ENCODE data around the gene TEX261. TPM values are rescaled to one million over a fixed set of nuclear protein-coding genes. Genes with fewer than 3 reads are reported as not detected.

The TEX261 gene
- total and polyA plus RNA-seq, 2 experiments from 2014 or later: 5.7 to 17.5 TPM

DNA sequence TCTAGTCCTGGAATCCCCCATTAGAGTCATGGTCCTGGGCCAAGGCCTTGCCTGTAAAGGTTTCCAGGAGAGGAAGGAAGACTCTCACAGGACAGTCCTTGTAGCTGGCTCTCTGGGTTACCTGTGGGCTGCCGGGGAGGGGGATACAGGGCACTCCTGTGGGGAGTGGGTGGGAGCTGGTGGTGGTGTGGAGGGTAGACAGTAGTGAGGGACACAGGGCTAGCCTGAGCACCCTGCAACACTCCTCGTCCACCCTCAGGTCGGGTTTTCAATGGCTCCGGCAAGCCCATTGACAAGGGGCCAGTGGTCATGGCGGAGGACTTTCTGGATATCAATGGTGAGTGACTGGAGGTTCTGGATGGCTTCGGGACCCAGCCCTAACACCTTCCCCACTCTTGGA is 35.9 kb downstream of the TEX261 start (continued):
- TF ChIP-seq STAT1 (IDR thresholded peaks at IDR 0.05; ENCODE audit: unreplicated experiment): no peak
- TF ChIP-seq, protein P1, sequence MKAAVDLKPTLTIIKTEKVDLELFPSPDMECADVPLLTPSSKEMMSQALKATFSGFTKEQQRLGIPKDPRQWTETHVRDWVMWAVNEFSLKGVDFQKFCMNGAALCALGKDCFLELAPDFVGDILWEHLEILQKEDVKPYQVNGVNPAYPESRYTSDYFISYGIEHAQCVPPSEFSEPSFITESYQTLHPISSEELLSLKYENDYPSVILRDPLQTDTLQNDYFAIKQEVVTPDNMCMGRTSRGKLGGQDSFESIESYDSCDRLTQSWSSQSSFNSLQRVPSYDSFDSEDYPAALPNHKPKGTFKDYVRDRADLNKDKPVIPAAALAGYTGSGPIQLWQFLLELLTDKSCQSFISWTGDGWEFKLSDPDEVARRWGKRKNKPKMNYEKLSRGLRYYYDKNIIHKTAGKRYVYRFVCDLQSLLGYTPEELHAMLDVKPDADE (IDR thresholded peaks at IDR 0.05): no peak

DNA sequence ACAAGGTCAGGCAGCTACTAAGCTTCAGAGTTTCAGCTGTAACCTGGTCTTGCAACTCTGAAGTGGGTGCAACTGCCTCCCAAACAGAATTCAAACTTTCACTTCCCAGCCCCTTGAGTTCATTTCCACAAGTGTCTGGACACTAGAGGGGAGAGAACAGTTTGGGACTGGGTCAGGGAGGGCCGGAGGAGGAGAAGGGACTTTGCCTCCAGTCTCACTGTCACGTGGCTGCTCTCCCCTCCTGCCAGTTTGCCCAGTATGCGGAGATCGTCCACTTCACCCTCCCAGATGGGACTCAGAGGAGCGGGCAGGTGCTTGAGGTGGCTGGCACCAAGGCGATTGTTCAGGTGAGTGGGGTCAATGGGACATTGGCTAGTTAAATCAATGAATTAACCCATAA is 36.9 kb downstream of the TEX261 start:
- Histone ChIP-seq H3K4me3 (no peak overlapping the region), H3K4me2 (no peak overlapping the region), H4K20me1 (replicated peaks; ENCODE audit: insufficient read depth) (no peaks in the 10 kb centered on the region), H3K4me1 (ENCODE audit: insufficient read depth) (no peaks in the 10 kb centered on the region), H3F3A (replicated peaks; ENCODE audit: low read depth) (no peaks in the 10 kb centered on the region), H3K9me2 (ENCODE audit: insufficient read depth) (no peaks in the 10 kb centered on the region), H3K36me3 (ENCODE audit: insufficient read depth) (no peaks in the 10 kb centered on the region), H2AFZ (no peak overlapping the region), H3K79me2 (replicated peaks; ENCODE audit: insufficient read depth) (no peaks in the 10 kb centered on the region), H3K27me3 (ENCODE audit: insufficient read depth) (peaks cover 20% of the 10 kb centered on the region; the same call in 1 of the 2 replicates), H3K27ac (ENCODE audit: low read depth) (no peak overlapping the region)
- Mint-ChIP-seq H3K4me1 (no peaks in the 10 kb centered on the region; the same call in 2 of the 3 replicates), H3K27ac (no peak overlapping the region), H3K4me3 (no peak overlapping the region), H3K27me3 (ENCODE audit: insufficient read depth, low read depth, poor library complexity) (peaks cover 28% of the 10 kb centered on the region), H3K9me3 (no peaks in the 10 kb centered on the region), H3K36me3 (ENCODE audit: low read depth) (no peaks in the 10 kb centered on the region)
- no peak for ATAC-seq
- no peak for DNase-seq (ENCODE audit: low spot score)
- TF ChIP-seq ZNF331 (CRISPR knock-in tag; IDR thresholded peaks at IDR 0.05; ENCODE audit: low read depth): no peak
- no peak for TF ChIP-seq EZH2phosphoT487 (IDR thresholded peaks at IDR 0.05; ENCODE audit: unreplicated experiment)
- TF ChIP-seq POLR2AphosphoS5 (IDR thresholded peaks at IDR 0.05; ENCODE audit: low read depth): no peak
- no peak for TF ChIP-seq NANOG (IDR thresholded peaks at IDR 0.05; ENCODE audit: borderline replicate concordance)
- TF ChIP-seq CREB1 (CRISPR knock-in tag; IDR thresholded peaks at IDR 0.05; ENCODE audit: low read depth): no peak
- no peak for TF ChIP-seq EZH2 (IDR thresholded peaks at IDR 0.05; ENCODE audit: low read depth, unreplicated experiment)
- TF ChIP-seq, protein P2, sequence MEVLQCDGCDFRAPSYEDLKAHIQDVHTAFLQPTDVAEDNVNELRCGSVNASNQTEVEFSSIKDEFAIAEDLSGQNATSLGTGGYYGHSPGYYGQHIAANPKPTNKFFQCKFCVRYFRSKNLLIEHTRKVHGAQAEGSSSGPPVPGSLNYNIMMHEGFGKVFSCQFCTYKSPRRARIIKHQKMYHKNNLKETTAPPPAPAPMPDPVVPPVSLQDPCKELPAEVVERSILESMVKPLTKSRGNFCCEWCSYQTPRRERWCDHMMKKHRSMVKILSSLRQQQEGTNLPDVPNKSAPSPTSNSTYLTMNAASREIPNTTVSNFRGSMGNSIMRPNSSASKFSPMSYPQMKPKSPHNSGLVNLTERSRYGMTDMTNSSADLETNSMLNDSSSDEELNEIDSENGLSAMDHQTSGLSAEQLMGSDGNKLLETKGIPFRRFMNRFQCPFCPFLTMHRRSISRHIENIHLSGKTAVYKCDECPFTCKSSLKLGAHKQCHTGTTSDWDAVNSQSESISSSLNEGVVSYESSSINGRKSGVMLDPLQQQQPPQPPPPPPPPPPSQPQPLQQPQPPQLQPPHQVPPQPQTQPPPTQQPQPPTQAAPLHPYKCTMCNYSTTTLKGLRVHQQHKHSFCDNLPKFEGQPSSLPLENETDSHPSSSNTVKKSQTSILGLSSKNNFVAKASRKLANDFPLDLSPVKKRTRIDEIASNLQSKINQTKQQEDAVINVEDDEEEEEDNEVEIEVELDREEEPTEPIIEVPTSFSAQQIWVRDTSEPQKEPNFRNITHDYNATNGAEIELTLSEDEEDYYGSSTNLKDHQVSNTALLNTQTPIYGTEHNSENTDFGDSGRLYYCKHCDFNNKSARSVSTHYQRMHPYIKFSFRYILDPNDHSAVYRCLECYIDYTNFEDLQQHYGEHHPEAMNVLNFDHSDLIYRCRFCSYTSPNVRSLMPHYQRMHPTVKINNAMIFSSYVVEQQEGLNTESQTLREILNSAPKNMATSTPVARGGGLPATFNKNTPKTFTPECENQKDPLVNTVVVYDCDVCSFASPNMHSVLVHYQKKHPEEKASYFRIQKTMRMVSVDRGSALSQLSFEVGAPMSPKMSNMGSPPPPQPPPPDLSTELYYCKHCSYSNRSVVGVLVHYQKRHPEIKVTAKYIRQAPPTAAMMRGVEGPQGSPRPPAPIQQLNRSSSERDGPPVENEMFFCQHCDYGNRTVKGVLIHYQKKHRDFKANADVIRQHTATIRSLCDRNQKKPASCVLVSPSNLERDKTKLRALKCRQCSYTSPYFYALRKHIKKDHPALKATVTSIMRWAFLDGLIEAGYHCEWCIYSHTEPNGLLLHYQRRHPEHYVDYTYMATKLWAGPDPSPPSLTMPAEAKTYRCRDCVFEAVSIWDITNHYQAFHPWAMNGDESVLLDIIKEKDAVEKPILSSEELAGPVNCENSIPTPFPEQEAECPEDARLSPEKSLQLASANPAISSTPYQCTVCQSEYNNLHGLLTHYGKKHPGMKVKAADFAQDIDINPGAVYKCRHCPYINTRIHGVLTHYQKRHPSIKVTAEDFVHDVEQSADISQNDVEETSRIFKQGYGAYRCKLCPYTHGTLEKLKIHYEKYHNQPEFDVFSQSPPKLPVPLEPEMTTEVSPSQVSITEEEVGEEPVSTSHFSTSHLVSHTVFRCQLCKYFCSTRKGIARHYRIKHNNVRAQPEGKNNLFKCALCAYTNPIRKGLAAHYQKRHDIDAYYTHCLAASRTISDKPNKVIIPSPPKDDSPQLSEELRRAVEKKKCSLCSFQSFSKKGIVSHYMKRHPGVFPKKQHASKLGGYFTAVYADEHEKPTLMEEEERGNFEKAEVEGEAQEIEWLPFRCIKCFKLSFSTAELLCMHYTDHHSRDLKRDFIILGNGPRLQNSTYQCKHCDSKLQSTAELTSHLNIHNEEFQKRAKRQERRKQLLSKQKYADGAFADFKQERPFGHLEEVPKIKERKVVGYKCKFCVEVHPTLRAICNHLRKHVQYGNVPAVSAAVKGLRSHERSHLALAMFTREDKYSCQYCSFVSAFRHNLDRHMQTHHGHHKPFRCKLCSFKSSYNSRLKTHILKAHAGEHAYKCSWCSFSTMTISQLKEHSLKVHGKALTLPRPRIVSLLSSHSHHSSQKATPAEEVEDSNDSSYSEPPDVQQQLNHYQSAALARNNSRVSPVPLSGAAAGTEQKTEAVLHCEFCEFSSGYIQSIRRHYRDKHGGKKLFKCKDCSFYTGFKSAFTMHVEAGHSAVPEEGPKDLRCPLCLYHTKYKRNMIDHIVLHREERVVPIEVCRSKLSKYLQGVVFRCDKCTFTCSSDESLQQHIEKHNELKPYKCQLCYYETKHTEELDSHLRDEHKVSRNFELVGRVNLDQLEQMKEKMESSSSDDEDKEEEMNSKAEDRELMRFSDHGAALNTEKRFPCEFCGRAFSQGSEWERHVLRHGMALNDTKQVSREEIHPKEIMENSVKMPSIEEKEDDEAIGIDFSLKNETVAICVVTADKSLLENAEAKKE (CRISPR knock-in tag; IDR thresholded peaks at IDR 0.05): no peak
- no peak for TF ChIP-seq REST (IDR thresholded peaks at IDR 0.05; ENCODE audit: unreplicated experiment)
- no peak for TF ChIP-seq STAT1 (IDR thresholded peaks at IDR 0.05; ENCODE audit: unreplicated experiment)
- no peak for TF ChIP-seq JUNB (IDR thresholded peaks at IDR 0.05; ENCODE audit: unreplicated experiment)
- no peak for TF ChIP-seq CTCF (conservative IDR thresholded peaks at IDR 0.05; ENCODE audit: low read depth in 2 of 2)
- no peak for TF ChIP-seq ZNF114 (CRISPR knock-in tag; IDR thresholded peaks at IDR 0.05)

All from GM23338 (cell line).